Esophagus squamous epithelium (tissue), 5 donors: ENCODE results near the gene GPRIN3. TPM values are rescaled to one million over a fixed set of nuclear protein-coding genes. Genes with fewer than 3 reads are reported as not detected.

Experiments
- DNase-seq: peaks from one replicate; lab custom pipeline; 2025; lab: John Stamatoyannopoulos, UW
- H3K27ac ChIP-seq, 4 donors: fragments of 200-600 bp; sonication (generic); one replicate each; pipeline ENCODE4 v1.5.1; 2016 to 2019; ENCODE audit warnings: mild to moderate bottlenecking in 1 of 4
- H3K27me3 ChIP-seq, 4 donors: fragments of 200-600 bp; sonication (generic); 1 replicate in 3 of 4; 2 replicates in 1 of 4; pipeline versions ENCODE4 v1.5.1 to v1.6.0; 2017 to 2021; ENCODE audit warnings: antibody characterized with exemption in 1 of 4
- H3K36me3 ChIP-seq, 3 donors: fragments of 200-600 bp; sonication (generic); one replicate each; pipeline ENCODE4 v1.5.1; 2016 to 2019
- H3K4me1 ChIP-seq, 3 donors: fragments of 200-600 bp; sonication (generic); one replicate each; pipeline ENCODE4 v1.5.1; 2017 to 2019
- H3K4me3 ChIP-seq, 4 donors: fragments of 200-600 bp; sonication (generic); 1 replicate in 3 of 4; 2 replicates in 1 of 4; pipeline ENCODE4 v1.5.1; 2016 to 2019; ENCODE audit warnings: mild to moderate bottlenecking in 2 of 4, moderate library complexity in 1 of 4
- H3K9me3 ChIP-seq, 3 donors: fragments of 200-600 bp; sonication (generic); one replicate each; pipeline ENCODE4 v1.5.1; 2016 to 2019
- POLR2A ChIP-seq, 4 donors: fragments of 450-650 bp; IDR thresholded peaks; one replicate each; pipeline ENCODE4 v1.6.1; 2017; ENCODE audit warnings: antibody characterized with exemption in 4 of 4, mild to moderate bottlenecking in 4 of 4, moderate library complexity in 3 of 4
- WGBS, 2 donors: methylation state at CpG; one replicate each; pipeline ENCODE4 v1.1.5; 2018; 5-methylcytosine and 5-hydroxymethylcytosine counted together
- intact Hi-C: fragments of 100-400 bp; cut with DNase I; formaldehyde crosslinking; loops from one replicate; pipeline ENCODE4 v1.15.0; 2022
- total RNA-seq, 4 donors: library from RNA; depleted of rRNA; stranded (reverse); fragments of >200 nt; gene quantifications; one replicate each; pipeline ENCODE4 v1.1.0, GENCODE V29; 2016
- TF ChIP-seq, protein P1 (sequence below), 6 experiments: fragments of 450-650 bp in 4 of 6; fragments of 200-600 bp in 2 of 6; sonication (generic) in 2 of 6; IDR thresholded peaks; one replicate each; pipeline ENCODE4 v1.5.1; 2016 to 2019; ENCODE audit warnings: antibody characterized with exemption in 6 of 6, mild to moderate bottlenecking in 4 of 6, moderate library complexity in 4 of 6
- donor health status: DM: yes; HTN: yes; CAD: no.

Gene GPRIN3
- total RNA-seq, 4 donors from 2014 or later, result 0.83 to 4.2 (median 1.9) TPM

DNA sequence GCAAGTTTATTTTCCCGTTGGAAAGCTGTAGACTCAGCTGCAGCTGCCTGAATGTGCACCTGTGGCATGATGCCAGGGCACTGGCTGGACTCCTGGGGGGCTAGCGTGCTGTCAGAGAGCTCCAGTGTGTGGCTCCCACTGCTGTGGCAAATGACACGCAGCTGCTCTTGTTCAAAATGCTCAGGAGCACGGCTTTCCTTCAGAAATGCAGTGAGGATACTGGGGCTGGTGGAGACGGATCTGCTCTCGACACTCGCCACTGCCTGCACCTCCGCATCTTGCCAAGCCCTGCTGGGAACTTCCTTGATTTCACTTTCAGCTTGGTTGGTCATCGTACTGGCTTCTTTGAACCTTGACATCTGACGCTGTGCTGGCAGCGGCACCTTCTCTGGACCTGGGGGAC is 58.7 kb downstream of the GPRIN3 start:
- no peak overlapping the region for H3K27ac ChIP-seq
- TF ChIP-seq, protein P1, sequence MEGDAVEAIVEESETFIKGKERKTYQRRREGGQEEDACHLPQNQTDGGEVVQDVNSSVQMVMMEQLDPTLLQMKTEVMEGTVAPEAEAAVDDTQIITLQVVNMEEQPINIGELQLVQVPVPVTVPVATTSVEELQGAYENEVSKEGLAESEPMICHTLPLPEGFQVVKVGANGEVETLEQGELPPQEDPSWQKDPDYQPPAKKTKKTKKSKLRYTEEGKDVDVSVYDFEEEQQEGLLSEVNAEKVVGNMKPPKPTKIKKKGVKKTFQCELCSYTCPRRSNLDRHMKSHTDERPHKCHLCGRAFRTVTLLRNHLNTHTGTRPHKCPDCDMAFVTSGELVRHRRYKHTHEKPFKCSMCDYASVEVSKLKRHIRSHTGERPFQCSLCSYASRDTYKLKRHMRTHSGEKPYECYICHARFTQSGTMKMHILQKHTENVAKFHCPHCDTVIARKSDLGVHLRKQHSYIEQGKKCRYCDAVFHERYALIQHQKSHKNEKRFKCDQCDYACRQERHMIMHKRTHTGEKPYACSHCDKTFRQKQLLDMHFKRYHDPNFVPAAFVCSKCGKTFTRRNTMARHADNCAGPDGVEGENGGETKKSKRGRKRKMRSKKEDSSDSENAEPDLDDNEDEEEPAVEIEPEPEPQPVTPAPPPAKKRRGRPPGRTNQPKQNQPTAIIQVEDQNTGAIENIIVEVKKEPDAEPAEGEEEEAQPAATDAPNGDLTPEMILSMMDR (IDR thresholded peaks at IDR 0.05), result no peak
- TF ChIP-seq POLR2A (IDR thresholded peaks at IDR 0.05), result no peak
- no peaks in the 10 kb centered on the region for H3K4me1 ChIP-seq
- peaks cover 0 to 7% (median 0%) of the 10 kb centered on the region in 3 donors for H3K36me3 ChIP-seq
- intact Hi-C loops, result no loop called here
- no peak overlapping the region for H3K4me3 ChIP-seq
- no peak for DNase-seq
- no peaks in the 10 kb centered on the region for H3K9me3 ChIP-seq
- 70% methylated on average over 2 of the region's 11 CpGs; no CpG with 5 or more reads in 1 of the 2 donors for WGBS, 2 donors
- no peaks in the 10 kb centered on the region for H3K27me3 ChIP-seq

DNA sequence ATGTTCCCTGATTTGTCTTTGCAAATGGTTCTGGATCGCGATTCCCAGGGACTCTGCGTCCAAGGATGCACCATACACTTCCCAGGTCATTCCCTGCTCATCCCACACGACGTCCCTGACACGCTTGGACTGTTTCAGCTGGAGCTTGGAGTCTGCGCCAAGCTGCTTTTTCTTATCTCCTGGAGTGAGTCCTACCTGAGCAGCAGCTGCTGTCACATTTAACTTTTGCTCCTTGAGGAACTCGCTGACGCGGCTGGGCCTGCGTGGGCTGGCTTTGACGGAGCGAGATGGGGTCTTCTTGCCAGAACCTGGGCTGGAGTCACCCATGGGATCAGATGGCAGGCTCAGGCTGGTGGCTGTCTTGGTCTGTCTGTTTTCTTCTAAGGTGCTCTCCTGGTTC is 59.6 kb downstream of the GPRIN3 start:
- no peak for TF ChIP-seq POLR2A (IDR thresholded peaks at IDR 0.05)

DNA sequence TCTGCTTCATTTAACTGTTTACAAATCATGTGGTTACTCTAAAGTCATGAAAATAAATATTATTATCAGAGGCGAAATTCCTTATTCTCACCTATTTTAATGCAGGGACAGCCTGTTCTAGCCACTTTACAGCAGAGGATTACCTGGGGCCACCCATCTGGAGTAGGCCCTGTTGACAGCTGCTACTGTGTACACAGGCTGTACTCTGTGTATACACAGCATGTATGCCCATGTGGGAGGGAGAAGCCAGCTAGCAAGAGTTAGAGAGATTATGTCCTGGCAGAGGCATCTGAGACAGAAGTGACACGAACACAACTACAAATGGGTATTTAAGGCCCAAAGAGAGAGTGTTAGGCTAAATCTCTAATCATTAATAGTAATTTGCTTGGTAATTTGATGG is 62.1 kb downstream of the GPRIN3 start:
- H3K4me3 ChIP-seq, result no peak overlapping the region
- no peaks in the 10 kb centered on the region for H3K9me3 ChIP-seq
- 62 to 93% methylated on average over 2 of the region's 2 CpGs for WGBS, 2 donors
- no peak overlapping the region for H3K27ac ChIP-seq
- no peak for DNase-seq
- no peak for TF ChIP-seq POLR2A (IDR thresholded peaks at IDR 0.05)
- TF ChIP-seq, protein P1 (IDR thresholded peaks at IDR 0.05), result no peak
- intact Hi-C loops, result no loop called here
- H3K27me3 ChIP-seq, result no peaks in the 10 kb centered on the region
- peaks cover 0 to 7% (median 0%) of the 10 kb centered on the region in 3 donors for H3K36me3 ChIP-seq
- H3K4me1 ChIP-seq, result peaks cover 0 to 14% (median 0%) of the 10 kb centered on the region in 3 donors

More for the DNA sequence above, 59.6 kb downstream of the GPRIN3 start:
- DNase-seq, result no peak
- 74 to 89% methylated on average over 9 to 13 of the region's 13 CpGs for WGBS, 2 donors
- Histone ChIP-seq H3K27me3 (no peaks in the 10 kb centered on the region), H3K36me3 (peaks cover 0 to 7% (median 0%) of the 10 kb centered on the region in 3 donors), H3K27ac (no peak overlapping the region), H3K9me3 (no peaks in the 10 kb centered on the region), H3K4me1 (peaks cover 0 to 7% (median 0%) of the 10 kb centered on the region in 3 donors), H3K4me3 (no peak overlapping the region)
- intact Hi-C loops, result no loop called here

DNA sequence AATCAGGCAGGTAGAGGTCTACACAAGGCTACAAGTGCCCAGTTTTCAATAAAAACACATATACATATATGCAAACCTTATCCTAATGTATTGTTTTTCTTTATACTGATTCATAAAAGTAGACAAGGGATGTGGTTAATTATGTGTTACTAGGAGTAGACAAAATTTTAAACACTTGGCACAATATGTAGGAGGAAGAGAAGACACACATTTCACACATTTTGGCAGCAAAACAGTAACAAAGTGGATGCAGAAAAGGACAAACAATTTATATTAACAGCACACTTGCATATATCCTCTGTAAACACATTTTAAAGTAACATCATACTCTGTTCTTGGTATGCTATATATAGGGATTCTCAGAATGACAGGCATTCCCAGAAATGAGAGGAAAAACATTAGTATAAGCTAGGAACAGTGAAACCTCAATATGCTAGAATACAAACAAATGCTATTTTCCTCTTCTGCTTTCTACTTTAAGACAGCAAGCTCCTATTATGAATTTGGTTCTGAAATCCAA is 63.8 kb downstream of the GPRIN3 start:
- DNase-seq, result no peak
- Histone ChIP-seq H3K36me3 (peaks cover 0 to 3% (median 0%) of the 10 kb centered on the region in 3 donors), H3K4me3 (no peak overlapping the region), H3K9me3 (no peaks in the 10 kb centered on the region), H3K4me1 (peaks cover 0 to 14% (median 0%) of the 10 kb centered on the region in 3 donors), H3K27ac (no peak overlapping the region), H3K27me3 (no peaks in the 10 kb centered on the region)
- no peak for TF ChIP-seq POLR2A (IDR thresholded peaks at IDR 0.05)
- intact Hi-C loops, result no loop called here

DNA sequence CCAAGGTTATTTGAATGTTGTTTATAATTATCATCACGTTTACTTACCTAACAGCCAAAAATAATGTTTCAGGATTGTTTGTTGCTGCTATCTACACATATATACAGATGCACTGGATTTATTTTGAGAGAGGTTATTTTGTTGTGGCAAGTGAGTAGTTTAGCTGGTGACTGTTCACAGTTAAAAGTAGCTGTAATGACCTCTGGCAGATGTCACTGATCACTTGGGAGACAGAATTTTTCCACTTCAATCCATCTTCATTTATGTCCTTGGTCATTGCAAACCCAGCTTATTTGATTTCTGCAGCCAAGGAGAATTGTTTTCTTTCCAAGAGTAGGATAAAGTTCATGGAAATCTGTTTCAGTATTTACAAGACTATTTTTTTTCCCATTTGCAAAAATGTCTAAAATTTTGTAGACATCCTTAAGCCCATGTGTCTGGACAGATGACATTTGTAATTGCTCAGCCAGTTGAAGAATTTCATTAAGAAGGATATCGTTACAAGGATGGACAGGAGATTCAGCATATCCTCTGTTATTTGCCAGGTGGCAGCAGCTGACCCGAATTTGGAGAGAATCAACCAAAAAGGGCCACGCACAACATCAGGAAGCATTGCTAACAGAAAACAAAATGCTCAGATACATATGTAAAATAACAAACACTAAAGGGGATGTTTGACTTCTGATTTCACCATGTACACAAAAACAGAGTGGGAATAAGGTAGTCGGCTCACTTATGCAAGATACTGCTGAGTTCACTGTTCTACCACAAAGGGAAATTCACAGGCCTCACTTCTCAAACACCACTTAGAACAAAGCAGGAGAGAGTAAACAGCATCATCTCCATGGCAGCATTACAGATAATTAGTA is 64.5 kb downstream of the GPRIN3 start:
- no peak overlapping the region for H3K4me3 ChIP-seq
- DNase-seq, result no peak
- TF ChIP-seq, protein P1 (IDR thresholded peaks at IDR 0.05), result no peak
- no peak for TF ChIP-seq POLR2A (IDR thresholded peaks at IDR 0.05)
- no peak overlapping the region for H3K27ac ChIP-seq
- no peaks in the 10 kb centered on the region for H3K36me3 ChIP-seq
- intact Hi-C loops, result no loop called here
- H3K4me1 ChIP-seq, result peaks cover 0 to 14% (median 0%) of the 10 kb centered on the region in 3 donors
- 55 to 69% methylated on average over 5 of the region's 5 CpGs for WGBS, 2 donors
- H3K9me3 ChIP-seq, result no peaks in the 10 kb centered on the region
- no peaks in the 10 kb centered on the region for H3K27me3 ChIP-seq

DNA sequence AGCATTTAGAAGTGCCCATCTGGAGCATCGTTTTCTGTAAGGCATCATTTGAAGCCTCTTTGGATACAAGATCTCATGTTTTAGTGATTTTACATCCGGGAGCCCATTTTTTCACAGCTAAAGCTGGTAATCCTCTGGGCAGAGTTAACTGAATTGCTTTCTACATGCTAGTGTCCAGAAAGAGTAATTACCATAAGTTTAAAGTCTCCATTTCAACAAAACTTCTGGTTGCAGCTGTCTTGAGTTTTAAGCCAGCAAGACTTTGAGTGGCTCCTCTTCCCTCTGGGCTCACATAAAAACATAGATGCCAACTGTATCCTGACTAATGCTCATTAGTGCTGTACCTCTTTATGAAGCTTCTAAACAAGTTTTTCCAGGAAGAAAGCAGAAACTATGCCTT is 65.4 kb downstream of the GPRIN3 start:
- TF ChIP-seq POLR2A (IDR thresholded peaks at IDR 0.05), result no peak
- TF ChIP-seq, protein P1 (IDR thresholded peaks at IDR 0.05), result no peak
- 67 to 85% methylated on average over 2 of the region's 2 CpGs for WGBS, 2 donors
- peaks cover 0 to 14% (median 0%) of the 10 kb centered on the region in 3 donors for H3K4me1 ChIP-seq
- no peaks in the 10 kb centered on the region for H3K27me3 ChIP-seq
- H3K36me3 ChIP-seq, result no peaks in the 10 kb centered on the region
- no peak overlapping the region for H3K27ac ChIP-seq
- no peak overlapping the region for H3K4me3 ChIP-seq
- intact Hi-C loops, result no loop called here
- DNase-seq, result no peak
- H3K9me3 ChIP-seq, result no peaks in the 10 kb centered on the region
